Type B pancreatic cell (in vitro differentiated cells): ENCODE measurements around the gene PCDHB9. TPM values are rescaled to one million over a fixed set of nuclear protein-coding genes. Genes with fewer than 3 reads are reported as not detected.

Source experiments
- DNase-seq: peaks from one replicate; pipeline ENCODE4 v3.0.0; 2021; ENCODE audit warnings: mixed read lengths; ENCODE audit not compliant: unreplicated experiment; ENCODE audit errors: extremely low spot score
- H3K27ac Mint-ChIP-seq: 2 replicates; pipeline ENCODE4 v1.8.0; 2021; ENCODE audit warnings: mild to moderate bottlenecking, mixed read lengths
- H3K27me3 Mint-ChIP-seq: 2 replicates; pipeline ENCODE4 v1.8.0; 2021; ENCODE audit warnings: mixed read lengths
- H3K36me3 Mint-ChIP-seq: 2 replicates; pipeline ENCODE4 v1.8.0; 2021; ENCODE audit warnings: mixed read lengths
- H3K4me1 Mint-ChIP-seq: one replicate; pipeline ENCODE4 v1.8.0; 2021; ENCODE audit warnings: mixed read lengths; ENCODE audit not compliant: unreplicated experiment
- H3K4me3 Mint-ChIP-seq: 2 replicates; pipeline ENCODE4 v1.8.0; 2021; ENCODE audit warnings: mild to moderate bottlenecking, mixed read lengths
- H3K9me3 Mint-ChIP-seq: 2 replicates; pipeline ENCODE4 v1.8.0; 2021; ENCODE audit warnings: mixed read lengths
- CTCF ChIP-seq: fragments of 200-600 bp; sonication (generic); conservative IDR thresholded peaks from 2 replicates; pipeline ENCODE4 v1.5.0; 2021; ENCODE audit warnings: antibody characterized with exemption, mild to moderate bottlenecking
- total RNA-seq: library from RNA; stranded (reverse); gene quantifications from 2 replicates; pipeline ENCODE4 v1.2.1, GENCODE V29; 2021; ENCODE audit warnings: low replicate concordance

The PCDHB9 gene
- total RNA-seq, 1 donor from 2014 or later, result 2.8 TPM

- no peaks in the 10 kb centered on the region for H3K27me3 Mint-ChIP-seq
- TF ChIP-seq CTCF, result no peak
- H3K27ac Mint-ChIP-seq, result no peak overlapping the region
- no peak for DNase-seq
- H3K4me1 Mint-ChIP-seq, result no peaks in the 10 kb centered on the region
- no peak overlapping the region for H3K4me3 Mint-ChIP-seq
- peaks cover 19% of the 10 kb centered on the region for H3K9me3 Mint-ChIP-seq
- no peaks in the 10 kb centered on the region for H3K36me3 Mint-ChIP-seq
These were observed 49.8 kb downstream of the PCDHB9 start for GRCh38 chr5:141236516-141237313.

Other genes starting within 250 kb of the PCDHB9 start
- gene PCDHAC2, start 220.7 kb upstream of the PCDHB9 start, total RNA-seq, result 2.7 and 3.5 TPM in 2 replicates
- 0.05 and 0.24 TPM in 2 replicates for gene PCDHB1, start 135.8 kb upstream of the PCDHB9 start, total RNA-seq
- 33.7 and 36.3 TPM in 2 replicates for gene PCDHB2, start 92.5 kb upstream of the PCDHB9 start, total RNA-seq
- gene PCDHB3, start 86.7 kb upstream of the PCDHB9 start, total RNA-seq, result 3.9 and 5.4 TPM in 2 replicates
- 1.3 and 2.7 TPM in 2 replicates for gene PCDHB4, start 65.3 kb upstream of the PCDHB9 start, total RNA-seq
- gene PCDHB5, start 52.0 kb upstream of the PCDHB9 start, total RNA-seq, result 7.3 and 28.8 TPM in 2 replicates
- 0.80 and 0.95 TPM in 2 replicates for gene PCDHB6, start 37.1 kb upstream of the PCDHB9 start, total RNA-seq
- gene PCDHB7, start 14.5 kb upstream of the PCDHB9 start, total RNA-seq, result 0.29 and 0.63 TPM in 2 replicates
- 0.99 and 3.9 TPM in 2 replicates for gene PCDHB8, start 9.4 kb upstream of the PCDHB9 start, total RNA-seq
- gene PCDHB16, start 4.8 kb upstream of the PCDHB9 start, total RNA-seq, result 3.1 and 6.9 TPM in 2 replicates
- gene PCDHB10, start 5.2 kb downstream of the PCDHB9 start, total RNA-seq, result 2.1 and 3.2 TPM in 2 replicates
- 2.0 and 3.3 TPM in 2 replicates for gene PCDHB11, start 12.5 kb downstream of the PCDHB9 start, total RNA-seq
- gene PCDHB12, start 21.6 kb downstream of the PCDHB9 start, total RNA-seq, result 1.4 and 2.3 TPM in 2 replicates
- 2.3 and 4.7 TPM in 2 replicates for gene PCDHB13, start 26.8 kb downstream of the PCDHB9 start, total RNA-seq
- gene PCDHB14, start 36.2 kb downstream of the PCDHB9 start, total RNA-seq, result 3.1 and 3.7 TPM in 2 replicates
- gene PCDHB15, start 58.2 kb downstream of the PCDHB9 start, total RNA-seq, result 3.3 and 3.8 TPM in 2 replicates
- gene SLC25A2, start 116.9 kb downstream of the PCDHB9 start, total RNA-seq, result 0.45 and 0.92 TPM in 2 replicates
- gene TAF7, start 133.6 kb downstream of the PCDHB9 start, total RNA-seq, result 87.0 and 92.0 TPM in 2 replicates
- 0.31 and 0.74 TPM in 2 replicates for gene PCDHGA1, start 143.4 kb downstream of the PCDHB9 start, total RNA-seq
- gene PCDHGA2, start 151.6 kb downstream of the PCDHB9 start, total RNA-seq, result 0.17 and 0.69 TPM in 2 replicates
- 0.27 and 2.3 TPM in 2 replicates for gene PCDHGA3, start 156.7 kb downstream of the PCDHB9 start, total RNA-seq
- 1.1 and 1.8 TPM in 2 replicates for gene PCDHGB1, start 162.9 kb downstream of the PCDHB9 start, total RNA-seq
- 0.75 and 1.5 TPM in 2 replicates for gene PCDHGA4, start 167.9 kb downstream of the PCDHB9 start, total RNA-seq
- 0.94 and 0.95 TPM in 2 replicates for gene PCDHGB2, start 172.8 kb downstream of the PCDHB9 start, total RNA-seq
- gene PCDHGA5, start 177.0 kb downstream of the PCDHB9 start, total RNA-seq, result 0.39 and 0.88 TPM in 2 replicates
- 0.39 and 1.2 TPM in 2 replicates for gene PCDHGB3, start 183.1 kb downstream of the PCDHB9 start, total RNA-seq
- 0.41 and 0.86 TPM in 2 replicates for gene PCDHGA6, start 186.7 kb downstream of the PCDHB9 start, total RNA-seq
- gene PCDHGA7, start 195.6 kb downstream of the PCDHB9 start, total RNA-seq, result 0.31 and 0.40 TPM in 2 replicates
- gene PCDHGB4, start 200.5 kb downstream of the PCDHB9 start, total RNA-seq, result 13.0 and 15.6 TPM in 2 replicates
- gene PCDHGA8, start 205.5 kb downstream of the PCDHB9 start, total RNA-seq, result 1.3 and 2.1 TPM in 2 replicates
- gene PCDHGB5, start 210.8 kb downstream of the PCDHB9 start, total RNA-seq, result 2.6 and 8.1 TPM in 2 replicates
- gene PCDHGA9, start 215.6 kb downstream of the PCDHB9 start, total RNA-seq, result 0.97 and 2.2 TPM in 2 replicates
- gene PCDHGB6, start 220.9 kb downstream of the PCDHB9 start, total RNA-seq, result 4.9 and 39.4 TPM in 2 replicates
- gene PCDHGA10, start 225.8 kb downstream of the PCDHB9 start, total RNA-seq, result 9.8 and 18.5 TPM in 2 replicates
- 4.4 and 8.5 TPM in 2 replicates for gene PCDHGB7, start 230.5 kb downstream of the PCDHB9 start, total RNA-seq
- 2.6 TPM in 2 replicates for gene PCDHGA11, start 233.9 kb downstream of the PCDHB9 start, total RNA-seq
- gene PCDHGA12, start 243.3 kb downstream of the PCDHB9 start, total RNA-seq, result 1.2 and 1.7 TPM in 2 replicates